OCI-LY7 (cell line): Measurements from ENCODE around the gene SLC13A3. TPM values are rescaled to one million over a fixed set of nuclear protein-coding genes. Genes with fewer than 3 reads are reported as not detected.

ENCODE experiments used
- Bru-seq: library from RNA; stranded (reverse); fragments of 400-500 nt; gene quantifications from one replicate; lab custom pipeline; 2021; lab: Mats Ljungman, UMichigan
- BruChase-seq, 2 experiments: library from RNA; stranded (reverse); fragments of 400-500 nt; gene quantifications; one replicate each; lab custom pipeline; 2021; lab: Mats Ljungman, UMichigan
- BruUV-seq: library from RNA; stranded (reverse); fragments of 400-500 nt; replicated peaks from 2 replicates; lab custom pipeline; 2021; lab: Mats Ljungman, UMichigan
- CTCF ChIA-PET: fragments of 300-600 bp; sonication (Branson Sonifier 250); formaldehyde crosslinking; loops from one replicate; lab custom pipeline; 2022; ENCODE audit warnings: antibody characterized with exemption; ENCODE audit not compliant: unreplicated experiment; lab: Charles Lee
- POLR2A ChIA-PET: fragments of 300-600 bp; sonication (Branson Sonifier 250); formaldehyde crosslinking; loops from one replicate; lab custom pipeline; 2022; ENCODE audit warnings: antibody characterized with exemption; lab: Charles Lee
- DNase-seq: peaks from one replicate; pipeline ENCODE4 v3.0.0-alpha.2; 2015; ENCODE audit warnings: low spot score
- H2AFZ ChIP-seq: fragments of 200-600 bp; sonication (generic), shearing (Covaris generic); 2 replicates; pipeline ENCODE4 v1.6.1; 2014; ENCODE audit warnings: mild to moderate bottlenecking, antibody characterized with exemption, low read length, moderate library complexity
- H3K27ac ChIP-seq: fragments of 200-600 bp; sonication (generic); 2 replicates; pipeline ENCODE4 v1.5.1; 2014; ENCODE audit warnings: mixed run types, low read depth, mild to moderate bottlenecking, moderate library complexity, low read length, inconsistent platforms; ENCODE audit not compliant: poor library complexity, severe bottlenecking
- H3K36me3 ChIP-seq: fragments of 200-600 bp; sonication (generic); 2 replicates; pipeline ENCODE4 v1.6.1; 2014; ENCODE audit warnings: mild to moderate bottlenecking, antibody characterized with exemption, low read length, moderate library complexity, mixed read lengths; ENCODE audit not compliant: insufficient read depth
- H3K4me1 ChIP-seq: fragments of 200-600 bp; sonication (generic); 2 replicates; pipeline ENCODE4 v1.5.1; 2014; ENCODE audit warnings: mild to moderate bottlenecking, low read length; ENCODE audit not compliant: insufficient read depth, poor library complexity, severe bottlenecking
- H3K4me2 ChIP-seq: fragments of 200-600 bp; sonication (generic); 2 replicates; pipeline ENCODE4 v1.6.1; 2014; ENCODE audit warnings: mild to moderate bottlenecking, low read length
- H3K4me3 ChIP-seq: fragments of 200-600 bp; sonication (generic); 2 replicates; pipeline ENCODE4 v1.5.1; 2014; ENCODE audit warnings: mild to moderate bottlenecking, low read depth, low read length; ENCODE audit not compliant: poor library complexity, severe bottlenecking
- H3K79me2 ChIP-seq: fragments of 200-600 bp; sonication (generic); 2 replicates; pipeline ENCODE4 v1.6.1; 2016; ENCODE audit warnings: low read depth, mild to moderate bottlenecking, low read length, moderate library complexity, mixed read lengths; ENCODE audit not compliant: insufficient read depth
- H3K9me2 ChIP-seq: fragments of 200-600 bp; sonication (generic); 2 replicates; pipeline ENCODE4 v1.6.1; 2016; ENCODE audit warnings: mild to moderate bottlenecking, low read length, mixed read lengths; ENCODE audit not compliant: insufficient read depth
- H3K9me3 ChIP-seq: fragments of 200-600 bp; sonication (generic); 2 replicates; pipeline ENCODE4 v1.6.1; 2014; ENCODE audit warnings: mild to moderate bottlenecking, mixed run types, low read length, mixed read lengths
- H4K20me1 ChIP-seq: fragments of 200-600 bp; sonication (generic); 2 replicates; pipeline ENCODE4 v1.6.1; 2014; ENCODE audit warnings: mild to moderate bottlenecking, antibody characterized with exemption, low read length, moderate library complexity, mixed read lengths; ENCODE audit not compliant: insufficient read depth
- EZH2phosphoT487 ChIP-seq: fragments of 200-600 bp; sonication (generic); IDR thresholded peaks from 2 replicates; pipeline ENCODE4 v1.6.1; 2018; ENCODE audit warnings: low read depth, borderline replicate concordance, mild to moderate bottlenecking, mixed run types, antibody characterized with exemption, low read length, moderate library complexity, mixed read lengths
- intact Hi-C: fragments of 100-400 bp; cut with micrococcal nuclease; formaldehyde crosslinking; loops from one replicate; pipeline ENCODE4 v1.10.0; 2022; ENCODE audit not compliant: unreplicated experiment
- long read RNA-seq: library from polyadenylated mRNA; stranded (forward); transcript quantifications from one replicate; pipeline ENCODE4 v2.0.0, GENCODE V29; 2022
- total RNA-seq, 2 experiments: library from RNA; depleted of rRNA in 1 of 2; stranded (reverse); fragments of >200 nt in 1 of 2; shearing (Covaris generic) in 1 of 2; gene quantifications; 2 replicates each; pipeline ENCODE4 v1.2.3, GENCODE V29; 2014 to 2022
- TF ChIP-seq, protein P1 (sequence below): fragments of 200-600 bp; sonication (generic); conservative IDR thresholded peaks from 2 replicates; pipeline ENCODE4 v1.5.1; 2014; ENCODE audit warnings: mild to moderate bottlenecking, antibody characterized with exemption, low read length, moderate library complexity, mixed read lengths

SLC13A3 gene
- total RNA-seq (2014; rRNA removed; shearing (Covaris generic)) (not detected in 2 replicates), total RNA-seq (2022) (not detected in 2 replicates), Bru-seq, nascent RNA (percentile 19 among the genes with signal in this experiment), BruChase-seq, experiment 1, labeled RNA remaining after a 6-hour chase (percentile 23 among the genes with signal in this experiment), BruChase-seq, experiment 2, labeled RNA remaining after a 2-hour chase (percentile 26 among the genes with signal in this experiment)
- long read RNA-seq = 0 reads

DNA sequence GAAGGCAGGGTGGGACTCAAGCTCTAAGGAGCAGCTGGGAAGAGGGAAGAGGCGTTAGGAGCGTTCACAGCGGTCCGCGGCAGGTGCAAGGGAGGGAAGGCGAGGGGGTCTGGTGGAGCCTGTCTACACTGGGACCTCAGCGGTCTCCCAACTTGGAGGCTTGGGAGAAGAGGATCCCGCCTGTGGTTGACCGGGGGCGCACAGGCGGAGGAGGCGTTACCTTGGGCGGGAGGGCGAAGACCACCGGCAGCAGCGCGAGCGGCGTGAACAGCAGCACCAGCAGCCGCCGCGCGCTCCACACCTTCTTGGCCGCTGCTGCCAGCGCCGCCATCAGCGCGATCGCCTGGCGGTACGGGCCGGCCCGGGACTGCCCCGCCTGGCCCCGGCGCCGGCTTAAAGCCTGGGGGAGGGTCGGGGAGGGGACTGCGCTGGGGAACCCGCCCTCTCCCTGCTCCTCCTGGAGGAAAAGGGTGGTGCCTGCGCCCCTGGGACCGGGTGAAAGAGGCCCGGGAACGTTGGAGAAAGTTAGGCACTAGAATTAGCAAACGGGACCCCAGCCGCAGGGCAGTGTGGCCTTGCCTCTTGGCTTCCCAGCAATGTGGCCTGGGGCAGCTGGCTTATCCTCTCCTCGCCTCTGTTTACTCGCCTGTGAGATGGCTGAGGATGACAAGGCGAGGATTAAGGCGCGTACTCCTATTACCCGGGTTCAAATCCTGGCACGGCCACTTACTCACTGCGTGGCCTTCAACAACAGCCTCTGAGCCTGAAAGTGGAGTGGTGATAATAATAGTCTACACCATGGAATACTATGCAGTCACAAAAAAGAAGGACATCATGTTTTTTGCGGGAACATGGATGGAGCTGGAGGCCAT, at the start of gene SLC13A3:
Gene SLC13A3 (minus strand): TSS at position 369 of the 872 bp plus-strand sequence. CDS start 38 bp downstream, at position 331.
- no peak for DNase-seq
- Histone ChIP-seq H3K79me2 (no peaks in the 10 kb centered on the region), H3K36me3 (no peaks in the 10 kb centered on the region), H3K4me1 (no peaks in the 10 kb centered on the region), H3K4me3 (no peak within 1 kb of the TSS), H3K27ac (no peak within 1 kb of the TSS), H3K4me2 (no peak within 1 kb of the TSS), H4K20me1 (no peaks in the 10 kb centered on the region), H3K9me2 (no peaks in the 10 kb centered on the region), H3K9me3 (no peaks in the 10 kb centered on the region), H2AFZ (no peak within 1 kb of the TSS)
- TF ChIP-seq, protein P1, sequence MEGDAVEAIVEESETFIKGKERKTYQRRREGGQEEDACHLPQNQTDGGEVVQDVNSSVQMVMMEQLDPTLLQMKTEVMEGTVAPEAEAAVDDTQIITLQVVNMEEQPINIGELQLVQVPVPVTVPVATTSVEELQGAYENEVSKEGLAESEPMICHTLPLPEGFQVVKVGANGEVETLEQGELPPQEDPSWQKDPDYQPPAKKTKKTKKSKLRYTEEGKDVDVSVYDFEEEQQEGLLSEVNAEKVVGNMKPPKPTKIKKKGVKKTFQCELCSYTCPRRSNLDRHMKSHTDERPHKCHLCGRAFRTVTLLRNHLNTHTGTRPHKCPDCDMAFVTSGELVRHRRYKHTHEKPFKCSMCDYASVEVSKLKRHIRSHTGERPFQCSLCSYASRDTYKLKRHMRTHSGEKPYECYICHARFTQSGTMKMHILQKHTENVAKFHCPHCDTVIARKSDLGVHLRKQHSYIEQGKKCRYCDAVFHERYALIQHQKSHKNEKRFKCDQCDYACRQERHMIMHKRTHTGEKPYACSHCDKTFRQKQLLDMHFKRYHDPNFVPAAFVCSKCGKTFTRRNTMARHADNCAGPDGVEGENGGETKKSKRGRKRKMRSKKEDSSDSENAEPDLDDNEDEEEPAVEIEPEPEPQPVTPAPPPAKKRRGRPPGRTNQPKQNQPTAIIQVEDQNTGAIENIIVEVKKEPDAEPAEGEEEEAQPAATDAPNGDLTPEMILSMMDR = no peak
- no peak for TF ChIP-seq EZH2phosphoT487
- BruUV-seq = no TSS peak
- ChIA-PET CTCF (no interaction called here), POLR2A (no interaction called here)
- intact Hi-C loops = no loop called here

- no peak overlapping the region for H3K4me3 ChIP-seq
- no peaks in the 10 kb centered on the region for H3K9me2 ChIP-seq
- H2AFZ ChIP-seq = no peak overlapping the region
- TF ChIP-seq, protein P1 = no peak
- no peak for TF ChIP-seq EZH2phosphoT487
- no peaks in the 10 kb centered on the region for H4K20me1 ChIP-seq
- BruUV-seq = no TSS peak
- H3K4me1 ChIP-seq = peaks cover 9% of the 10 kb centered on the region
- CTCF ChIA-PET = no interaction called here
- no peak overlapping the region for H3K27ac ChIP-seq
- H3K9me3 ChIP-seq = peaks cover 10% of the 10 kb centered on the region; the same call in 1 of the 2 replicates
- H3K4me2 ChIP-seq = no peak overlapping the region
- POLR2A ChIA-PET = interaction anchor here (0.6 kb wide), 1 partner anchor 243 kb away, joined by 3 read pairs; no protein-coding TSS in a partner anchor
- intact Hi-C loops = no loop called here
- no peak for DNase-seq
- H3K79me2 ChIP-seq = no peaks in the 10 kb centered on the region
- no peaks in the 10 kb centered on the region for H3K36me3 ChIP-seq
Measured at GRCh38 chr20:46701057-46701456, 49.8 kb upstream of the SLC13A3 start.
